Measurements from ENCODE around the gene C2orf92. TPM values are rescaled to one million over a fixed set of nuclear protein-coding genes. Genes with fewer than 3 reads are reported as not detected.

C2orf92 gene
- total RNA-seq, 2 donors from 2014 or later: 4.6 to 5.0 TPM

GRCh38 chr2:97741251-97741650 is 71.7 kb downstream of the C2orf92 start:
- Histone ChIP-seq H3K36me3 (peaks cover 3% of the 10 kb centered on the region), H3K9me3 (no peaks in the 10 kb centered on the region), H3K27me3 (no peaks in the 10 kb centered on the region), H3K27ac (no peak overlapping the region), H3K4me1 (no peaks in the 10 kb centered on the region), H3K9ac (ENCODE audit: low read depth in 2 of 2, low read length in 2 of 2) (no peak overlapping the region), H3K4me3 (no peak overlapping the region)
- intact Hi-C loops (cut with DNase I): no loop called here
- no peak for DNase-seq
- TF ChIP-seq CTCF (IDR thresholded peaks at IDR 0.05): no peak

- H3K9ac ChIP-seq (ENCODE audit: low read depth in 2 of 2, low read length in 2 of 2): no peak overlapping the region
- no peak overlapping the region for H3K27ac ChIP-seq
- H3K4me1 ChIP-seq: no peaks in the 10 kb centered on the region
- H3K4me3 ChIP-seq: no peak overlapping the region
- TF ChIP-seq CTCF (IDR thresholded peaks at IDR 0.05): no peak
- peaks cover 3% of the 10 kb centered on the region for H3K36me3 ChIP-seq
- intact Hi-C loops (cut with DNase I): no loop called here
- no peak for DNase-seq
- H3K9me3 ChIP-seq: no peaks in the 10 kb centered on the region
- no peaks in the 10 kb centered on the region for H3K27me3 ChIP-seq
These were observed 72.2 kb downstream of the C2orf92 start for GRCh38 chr2:97741686-97742085.

GRCh38 chr2:97742381-97742847 is 72.9 kb downstream of the C2orf92 start:
- intact Hi-C loops (cut with DNase I): no loop called here
- H3K27me3 ChIP-seq: no peaks in the 10 kb centered on the region
- no peak overlapping the region for H3K27ac ChIP-seq
- H3K9ac ChIP-seq (ENCODE audit: low read depth in 2 of 2, low read length in 2 of 2): no peak overlapping the region
- no peak for DNase-seq
- H3K4me3 ChIP-seq: no peak overlapping the region
- no peak for TF ChIP-seq CTCF (IDR thresholded peaks at IDR 0.05)
- H3K4me1 ChIP-seq: no peaks in the 10 kb centered on the region
- no peaks in the 10 kb centered on the region for H3K9me3 ChIP-seq
- H3K36me3 ChIP-seq: peaks cover 3% of the 10 kb centered on the region

GRCh38 chr2:97743913-97744312 is 74.4 kb downstream of the C2orf92 start:
- DNase-seq: no peak
- no peak for TF ChIP-seq CTCF (IDR thresholded peaks at IDR 0.05)
- H3K4me3 ChIP-seq: no peak overlapping the region
- intact Hi-C loops (cut with DNase I): no loop called here
- no peak overlapping the region for H3K27ac ChIP-seq
- peaks cover 3% of the 10 kb centered on the region for H3K36me3 ChIP-seq
- no peaks in the 10 kb centered on the region for H3K4me1 ChIP-seq
- H3K9ac ChIP-seq (ENCODE audit: low read depth in 2 of 2, low read length in 2 of 2): no peak overlapping the region
- H3K9me3 ChIP-seq: no peaks in the 10 kb centered on the region
- H3K27me3 ChIP-seq: no peaks in the 10 kb centered on the region

- no peak overlapping the region for H3K4me3 ChIP-seq
- TF ChIP-seq CTCF (IDR thresholded peaks at IDR 0.05): no peak
- no peaks in the 10 kb centered on the region for H3K9me3 ChIP-seq
- intact Hi-C loops (cut with DNase I): no loop called here
- H3K27me3 ChIP-seq: no peaks in the 10 kb centered on the region
- H3K36me3 ChIP-seq: peaks cover 3% of the 10 kb centered on the region
- H3K9ac ChIP-seq (ENCODE audit: low read depth in 2 of 2, low read length in 2 of 2): no peak overlapping the region
- DNase-seq: no peak
- H3K27ac ChIP-seq: no peak overlapping the region
- no peaks in the 10 kb centered on the region for H3K4me1 ChIP-seq
These were observed 76.1 kb downstream of the C2orf92 start for GRCh38 chr2:97745474-97746174.

All from colonic mucosa (tissue), 4 donors.